GM12801 (cell line): ENCODE measurements around the gene POU2F3.

Experiments
- CTCF ChIP-seq: IDR thresholded peaks from one replicate; pipeline ENCODE4 v1.5.1; 2011; ENCODE audit warnings: control low read depth; ENCODE audit not compliant: insufficient read length; ENCODE audit errors: extremely low read depth

Gene POU2F3

GRCh38 chr11:120336641-120337354, 96.9 kb downstream of the POU2F3 start:
- TF ChIP-seq CTCF: no peak

- no peak for TF ChIP-seq CTCF
These were observed 97.6 kb downstream of the POU2F3 start for GRCh38 chr11:120337355-120338106.

- no peak for TF ChIP-seq CTCF
These were observed 98.4 kb downstream of the POU2F3 start for GRCh38 chr11:120338107-120338933.

- no peak for TF ChIP-seq CTCF
These were observed 99.5 kb downstream of the POU2F3 start for GRCh38 chr11:120339394-120339890.

GRCh38 chr11:120340529-120340928, 100.6 kb downstream of the POU2F3 start:
- TF ChIP-seq CTCF: no peak

- TF ChIP-seq CTCF: no peak
These were observed 102.3 kb downstream of the POU2F3 start for GRCh38 chr11:120342226-120342625.

- TF ChIP-seq CTCF: no peak
These were observed 102.7 kb downstream of the POU2F3 start for GRCh38 chr11:120342678-120343077.
